ENCODE measurements around the gene IL2RA. TPM values are rescaled to one million over a fixed set of nuclear protein-coding genes. Genes with fewer than 3 reads are reported as not detected.
"Not testable (repeated sequence)": the region's sequence is repeated elsewhere in the genome, so short reads cannot be mapped to it uniquely, and the experiment has no call there.

IL2RA gene
- total RNA-seq, 1 experiment from 2014 or later: not detected

DNA sequence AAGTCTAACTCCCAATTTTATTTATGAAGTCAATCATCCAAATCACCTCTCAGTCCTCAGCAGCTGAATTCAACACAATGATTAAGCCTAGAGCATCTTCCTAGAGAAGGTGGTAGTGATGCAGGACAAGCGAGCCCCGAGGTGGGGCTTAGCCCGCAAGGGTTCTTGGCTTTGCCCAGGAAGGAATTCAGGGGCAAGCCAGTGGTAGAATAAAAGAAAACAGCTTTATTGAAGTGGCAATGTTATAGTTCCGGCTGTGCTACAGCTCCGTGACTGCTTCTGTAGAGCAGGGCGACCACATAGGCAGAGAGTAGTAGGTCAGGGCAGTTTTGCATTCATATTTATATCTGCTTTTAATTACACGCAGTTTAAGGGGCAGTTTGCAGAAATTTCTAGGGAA, 18.1 kb downstream of the IL2RA start:
- H3K79me2 ChIP-seq (ENCODE audit: low read length): no peaks in the 10 kb centered on the region
- H3K27ac ChIP-seq (ENCODE audit: low read length): no peak overlapping the region
- no peak overlapping the region for H3K4me3 ChIP-seq (ENCODE audit: low read length)
- no peaks in the 10 kb centered on the region for H3K9me2 ChIP-seq (replicated peaks; ENCODE audit: insufficient read depth, low read length)
- H3K4me2 ChIP-seq (ENCODE audit: low read depth, low read length, poor library complexity, severe bottlenecking): no peak overlapping the region
- H3K9ac ChIP-seq (ENCODE audit: low read length): no peak overlapping the region
- no peak overlapping the region for H2AFZ ChIP-seq (ENCODE audit: low read length)
- H3K4me1 ChIP-seq (ENCODE audit: low read length): peaks cover 3% of the 10 kb centered on the region; the same call in 1 of the 2 replicates
- H3K9me3 ChIP-seq (ENCODE audit: low read length): no peaks in the 10 kb centered on the region
- no peaks in the 10 kb centered on the region for H4K20me1 ChIP-seq (ENCODE audit: insufficient read depth, low read depth, low read length)
- H3K36me3 ChIP-seq (ENCODE audit: insufficient read depth, low read length): no peaks in the 10 kb centered on the region
- no peaks in the 10 kb centered on the region; the same call in 1 of the 2 replicates for H3K27me3 ChIP-seq (ENCODE audit: low read length)
- no peak for DNase-seq

- H3K9ac ChIP-seq (ENCODE audit: low read length); H3K36me3 ChIP-seq (ENCODE audit: insufficient read depth, low read length); H3K9me2 ChIP-seq (replicated peaks; ENCODE audit: insufficient read depth, low read length); H3K79me2 ChIP-seq (ENCODE audit: low read length); H3K27ac ChIP-seq (ENCODE audit: low read length); DNase-seq; H3K27me3 ChIP-seq (ENCODE audit: low read length); H3K9me3 ChIP-seq (ENCODE audit: low read length); H2AFZ ChIP-seq (ENCODE audit: low read length); H3K4me3 ChIP-seq (ENCODE audit: low read length); H3K4me1 ChIP-seq (ENCODE audit: low read length); H4K20me1 ChIP-seq (ENCODE audit: insufficient read depth, low read depth, low read length); H3K4me2 ChIP-seq (ENCODE audit: low read depth, low read length, poor library complexity, severe bottlenecking): not testable (repeated sequence)
Measured at GRCh38 chr10:6043377-6043776, 18.8 kb downstream of the IL2RA start.

DNA sequence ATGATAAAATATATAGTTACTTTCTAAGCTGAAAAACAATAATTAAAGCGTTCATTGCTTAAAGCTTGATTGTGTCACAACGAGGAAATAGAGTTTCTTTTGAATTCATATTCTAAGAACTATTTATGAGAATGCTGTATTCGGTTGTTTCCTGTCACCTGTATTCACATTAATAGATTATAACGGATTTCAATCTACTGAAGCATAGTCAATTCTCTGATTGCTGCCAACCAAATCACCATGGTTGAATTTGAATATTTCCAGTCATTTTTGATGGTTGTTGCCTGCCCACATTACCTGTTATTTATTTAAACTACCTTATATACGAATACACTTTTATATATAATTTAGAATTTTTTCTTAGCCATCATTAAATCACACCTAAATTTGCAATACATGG, 22.0 kb downstream of the IL2RA start:
- H2AFZ ChIP-seq (ENCODE audit: low read length): no peak overlapping the region
- H3K9me3 ChIP-seq (ENCODE audit: low read length): no peaks in the 10 kb centered on the region
- no peak overlapping the region for H3K4me2 ChIP-seq (ENCODE audit: low read depth, low read length, poor library complexity, severe bottlenecking)
- H3K79me2 ChIP-seq (ENCODE audit: low read length): no peaks in the 10 kb centered on the region
- no peaks in the 10 kb centered on the region for H3K27me3 ChIP-seq (ENCODE audit: low read length)
- no peak overlapping the region for H3K9ac ChIP-seq (ENCODE audit: low read length)
- no peaks in the 10 kb centered on the region for H3K9me2 ChIP-seq (replicated peaks; ENCODE audit: insufficient read depth, low read length)
- no peaks in the 10 kb centered on the region for H4K20me1 ChIP-seq (ENCODE audit: insufficient read depth, low read depth, low read length)
- DNase-seq: no peak
- H3K4me1 ChIP-seq (ENCODE audit: low read length): peaks cover 1% of the 10 kb centered on the region; the same call in 1 of the 2 replicates
- no peak overlapping the region for H3K4me3 ChIP-seq (ENCODE audit: low read length)
- no peak overlapping the region for H3K27ac ChIP-seq (ENCODE audit: low read length)
- no peaks in the 10 kb centered on the region for H3K36me3 ChIP-seq (ENCODE audit: insufficient read depth, low read length)

GRCh38 chr10:6039711-6040110, 22.5 kb downstream of the IL2RA start:
- Histone ChIP-seq H3K36me3 (ENCODE audit: insufficient read depth, low read length) (no peaks in the 10 kb centered on the region), H3K27me3 (ENCODE audit: low read length) (no peaks in the 10 kb centered on the region), H3K9me3 (ENCODE audit: low read length) (no peaks in the 10 kb centered on the region), H3K9me2 (replicated peaks; ENCODE audit: insufficient read depth, low read length) (no peaks in the 10 kb centered on the region), H3K9ac (ENCODE audit: low read length) (no peak overlapping the region), H3K27ac (ENCODE audit: low read length) (no peak overlapping the region), H3K4me3 (ENCODE audit: low read length) (no peak overlapping the region), H3K4me1 (ENCODE audit: low read length) (no peaks in the 10 kb centered on the region), H3K4me2 (ENCODE audit: low read depth, low read length, poor library complexity, severe bottlenecking) (no peak overlapping the region), H3K79me2 (ENCODE audit: low read length) (no peaks in the 10 kb centered on the region), H4K20me1 (ENCODE audit: insufficient read depth, low read depth, low read length) (no peaks in the 10 kb centered on the region), H2AFZ (ENCODE audit: low read length) (no peak overlapping the region)
- no peak for DNase-seq

DNA sequence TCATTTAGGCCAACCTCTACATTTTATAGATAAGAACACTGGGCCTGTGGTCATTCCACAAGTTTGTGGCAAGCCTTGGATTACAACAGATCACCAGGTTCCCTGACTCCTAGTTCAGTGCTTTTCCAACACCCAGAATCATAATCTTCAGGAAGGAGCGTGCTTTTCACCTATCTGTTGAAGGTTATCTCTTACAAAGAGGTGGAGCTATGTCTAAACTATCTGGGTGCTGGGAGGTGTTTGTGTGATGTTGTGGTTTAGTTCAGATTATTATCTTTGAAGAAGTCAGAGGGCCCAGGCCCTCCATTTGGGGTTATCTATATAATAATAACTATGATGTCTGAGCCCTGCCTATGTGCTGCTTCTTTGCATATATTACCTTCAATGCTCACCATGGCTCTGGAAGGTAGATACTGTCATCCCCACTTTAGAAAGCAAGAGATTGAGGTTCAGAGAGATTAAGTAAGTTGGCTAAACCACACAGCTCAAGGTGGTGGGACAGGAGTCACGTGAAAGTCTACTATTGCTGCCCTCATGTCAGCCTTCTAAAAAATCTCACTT, 24.0 kb downstream of the IL2RA start:
- no peak for DNase-seq
- no peaks in the 10 kb centered on the region for H3K9me3 ChIP-seq (ENCODE audit: low read length)
- no peak overlapping the region for H3K4me2 ChIP-seq (ENCODE audit: low read depth, low read length, poor library complexity, severe bottlenecking)
- H3K79me2 ChIP-seq (ENCODE audit: low read length): no peaks in the 10 kb centered on the region
- no peaks in the 10 kb centered on the region for H3K4me1 ChIP-seq (ENCODE audit: low read length)
- H3K27me3 ChIP-seq (ENCODE audit: low read length): no peaks in the 10 kb centered on the region
- H3K36me3 ChIP-seq (ENCODE audit: insufficient read depth, low read length): no peaks in the 10 kb centered on the region
- H3K9ac ChIP-seq (ENCODE audit: low read length): no peak overlapping the region
- H3K27ac ChIP-seq (ENCODE audit: low read length): no peak overlapping the region
- no peaks in the 10 kb centered on the region for H4K20me1 ChIP-seq (ENCODE audit: insufficient read depth, low read depth, low read length)
- no peak overlapping the region for H2AFZ ChIP-seq (ENCODE audit: low read length)
- no peaks in the 10 kb centered on the region for H3K9me2 ChIP-seq (replicated peaks; ENCODE audit: insufficient read depth, low read length)
- H3K4me3 ChIP-seq (ENCODE audit: low read length): no peak overlapping the region

DNA sequence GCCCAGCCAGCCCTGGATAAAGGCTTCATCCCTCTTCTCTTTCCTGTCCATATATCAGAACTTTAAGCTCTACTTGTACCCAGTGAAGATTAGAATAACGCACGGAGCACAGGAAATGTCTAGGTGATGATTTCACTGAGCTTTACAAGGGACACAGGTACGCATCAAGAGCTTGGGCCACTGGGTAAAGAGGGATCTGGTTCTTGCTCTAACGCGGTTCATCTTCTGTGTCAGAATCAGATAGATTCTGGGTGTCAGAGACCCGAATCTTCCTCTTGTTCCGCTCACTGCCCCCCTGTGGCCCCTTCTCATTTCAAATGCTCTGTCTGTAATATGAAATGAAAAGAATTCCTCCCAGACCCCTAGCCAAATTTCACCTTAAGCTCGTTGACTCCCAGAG, 24.7 kb downstream of the IL2RA start:
- H3K9ac ChIP-seq (ENCODE audit: low read length): no peak overlapping the region
- no peaks in the 10 kb centered on the region for H3K36me3 ChIP-seq (ENCODE audit: insufficient read depth, low read length)
- H3K27me3 ChIP-seq (ENCODE audit: low read length): no peaks in the 10 kb centered on the region
- H3K4me3 ChIP-seq (ENCODE audit: low read length): no peak overlapping the region
- H3K4me2 ChIP-seq (ENCODE audit: low read depth, low read length, poor library complexity, severe bottlenecking): no peak overlapping the region
- H4K20me1 ChIP-seq (ENCODE audit: insufficient read depth, low read depth, low read length): no peaks in the 10 kb centered on the region
- no peak overlapping the region for H2AFZ ChIP-seq (ENCODE audit: low read length)
- no peaks in the 10 kb centered on the region for H3K4me1 ChIP-seq (ENCODE audit: low read length)
- no peak for DNase-seq
- H3K79me2 ChIP-seq (ENCODE audit: low read length): no peaks in the 10 kb centered on the region
- no peaks in the 10 kb centered on the region for H3K9me2 ChIP-seq (replicated peaks; ENCODE audit: insufficient read depth, low read length)
- no peaks in the 10 kb centered on the region for H3K9me3 ChIP-seq (ENCODE audit: low read length)
- H3K27ac ChIP-seq (ENCODE audit: low read length): no peak overlapping the region

DNA sequence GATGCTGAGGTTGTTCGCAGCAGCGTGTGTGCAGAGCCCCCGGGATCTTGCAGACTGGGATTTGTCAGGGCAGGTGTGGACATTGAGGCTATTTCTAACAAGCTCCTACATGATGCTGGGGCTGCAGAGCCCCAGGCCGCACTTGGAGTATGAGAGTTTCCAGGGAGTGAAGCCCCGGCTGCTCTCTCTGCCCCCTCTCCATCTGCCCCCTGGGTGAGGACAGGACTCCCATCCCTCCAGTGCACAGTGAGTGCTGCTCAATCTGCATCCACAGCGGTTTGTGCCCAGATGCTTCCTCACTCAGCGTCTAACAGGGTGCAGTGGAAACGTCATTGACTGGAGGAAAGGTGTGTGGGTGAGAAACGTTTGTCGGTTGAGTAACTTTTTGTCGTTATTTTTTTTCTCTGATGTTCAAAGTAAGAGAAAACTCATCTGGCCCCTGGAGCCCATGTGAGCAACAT, 25.3 kb downstream of the IL2RA start:
- Histone ChIP-seq H3K79me2 (ENCODE audit: low read length) (no peaks in the 10 kb centered on the region), H3K9me3 (ENCODE audit: low read length) (no peaks in the 10 kb centered on the region; the same call in 1 of the 2 replicates), H3K36me3 (ENCODE audit: insufficient read depth, low read length) (no peaks in the 10 kb centered on the region), H3K9ac (ENCODE audit: low read length) (no peak overlapping the region), H3K4me3 (ENCODE audit: low read length) (no peak overlapping the region), H3K4me2 (ENCODE audit: low read depth, low read length, poor library complexity, severe bottlenecking) (no peak overlapping the region), H3K27ac (ENCODE audit: low read length) (no peak overlapping the region), H4K20me1 (ENCODE audit: insufficient read depth, low read depth, low read length) (no peaks in the 10 kb centered on the region), H3K4me1 (ENCODE audit: low read length) (no peaks in the 10 kb centered on the region), H3K9me2 (replicated peaks; ENCODE audit: insufficient read depth, low read length) (no peaks in the 10 kb centered on the region), H2AFZ (ENCODE audit: low read length) (no peak overlapping the region), H3K27me3 (ENCODE audit: low read length) (no peaks in the 10 kb centered on the region)
- no peak for DNase-seq

GRCh38 chr10:6035931-6036575, 26.1 kb downstream of the IL2RA start:
- H3K27ac ChIP-seq (ENCODE audit: low read length): no peak overlapping the region
- no peaks in the 10 kb centered on the region for H3K4me1 ChIP-seq (ENCODE audit: low read length)
- no peak for DNase-seq

More at GRCh38 chr10:6035931-6036575, 26.1 kb downstream of the IL2RA start:
- Histone ChIP-seq H3K36me3 (ENCODE audit: insufficient read depth, low read length) (no peaks in the 10 kb centered on the region), H4K20me1 (ENCODE audit: insufficient read depth, low read depth, low read length) (no peaks in the 10 kb centered on the region), H3K9me3 (ENCODE audit: low read length) (peaks cover 3% of the 10 kb centered on the region; the same call in 1 of the 2 replicates), H3K4me3 (ENCODE audit: low read length) (no peak overlapping the region), H3K4me2 (ENCODE audit: low read depth, low read length, poor library complexity, severe bottlenecking) (no peak overlapping the region), H3K9ac (ENCODE audit: low read length) (no peak overlapping the region), H3K27me3 (ENCODE audit: low read length) (no peaks in the 10 kb centered on the region), H3K9me2 (replicated peaks; ENCODE audit: insufficient read depth, low read length) (no peaks in the 10 kb centered on the region), H3K79me2 (ENCODE audit: low read length) (no peaks in the 10 kb centered on the region), H2AFZ (ENCODE audit: low read length) (no peak overlapping the region)
